SU-DHL-6 (cell line): ENCODE results near the gene USP25.

ENCODE experiments used
- H2AFZ ChIP-seq: fragments of 200-600 bp; sonication (generic); 2 replicates; pipeline ENCODE4 v1.6.1; 2014; ENCODE audit warnings: low read depth, mild to moderate bottlenecking, moderate library complexity, mixed read lengths, antibody characterized with exemption, low read length; ENCODE audit not compliant: severe bottlenecking
- H3F3A ChIP-seq: fragments of 200-600 bp; shearing (Covaris generic); 2 replicates; pipeline ENCODE4 v1.6.0; 2016; ENCODE audit warnings: antibody characterized with exemption, mild to moderate bottlenecking; ENCODE audit not compliant: insufficient read depth
- H3K27ac ChIP-seq: fragments of 200-600 bp; sonication (generic); 2 replicates; pipeline ENCODE4 v1.5.1; 2016; ENCODE audit warnings: low read depth, mild to moderate bottlenecking, low read length, moderate library complexity, mixed read lengths
- H3K27me3 ChIP-seq: fragments of 200-600 bp; sonication (generic), shearing (Covaris generic); 2 replicates; pipeline ENCODE4 v1.6.0; 2014; ENCODE audit warnings: mild to moderate bottlenecking, low read length
- H3K36me3 ChIP-seq: fragments of 200-600 bp; sonication (generic); 2 replicates; pipeline ENCODE4 v1.6.1; 2014; ENCODE audit warnings: mild to moderate bottlenecking, low read length, mixed read lengths
- H3K4me2 ChIP-seq: fragments of 300-600, 200-600 bp; shearing (Covaris generic), sonication (generic); 2 replicates; pipeline ENCODE4 v1.6.0; 2014; ENCODE audit warnings: low read length, low read depth, mild to moderate bottlenecking; ENCODE audit not compliant: poor library complexity, severe bottlenecking
- H3K4me3 ChIP-seq: fragments of 200-600 bp; sonication (generic); 2 replicates; pipeline ENCODE4 v1.5.1; 2014; ENCODE audit warnings: antibody characterized with exemption, low read length, mild to moderate bottlenecking, mixed read lengths; ENCODE audit not compliant: insufficient read depth, poor library complexity, severe bottlenecking
- H3K79me2 ChIP-seq: fragments of 200-600 bp; sonication (generic); 2 replicates; pipeline ENCODE4 v1.6.1; 2014; ENCODE audit warnings: mild to moderate bottlenecking, low read length, moderate library complexity; ENCODE audit not compliant: insufficient read depth
- H3K9ac ChIP-seq: fragments of 200-600 bp; sonication (generic); 2 replicates; pipeline ENCODE4 v1.7.0; 2014; ENCODE audit warnings: mild to moderate bottlenecking, low read length
- H3K9me2 ChIP-seq: fragments of 200-600 bp; sonication (generic); replicated peaks from 2 replicates; pipeline ENCODE4 v1.6.1; 2014; ENCODE audit warnings: low read length; ENCODE audit not compliant: insufficient read depth
- H3K9me3 ChIP-seq: fragments of 200-600 bp; sonication (generic); 2 replicates; pipeline ENCODE4 v1.6.1; 2014; ENCODE audit warnings: low read length, mixed read lengths; ENCODE audit not compliant: insufficient read depth
- H4K20me1 ChIP-seq: fragments of 200-600 bp; sonication (generic); 2 replicates; pipeline ENCODE4 v1.6.1; 2014; ENCODE audit warnings: low read depth, mild to moderate bottlenecking, antibody characterized with exemption, low read length, moderate library complexity, mixed read lengths
- EZH2phosphoT487 ChIP-seq: fragments of 200-600 bp; sonication (generic), shearing (Covaris generic); conservative IDR thresholded peaks from 2 replicates; pipeline ENCODE4 v1.6.1; 2018; ENCODE audit warnings: mild to moderate bottlenecking, antibody characterized with exemption, low read length, moderate library complexity, mixed read lengths
- TF ChIP-seq, protein P1 (sequence below): fragments of 200-600 bp; sonication (generic); IDR thresholded peaks from one replicate; pipeline ENCODE4 v1.5.1; 2017; ENCODE audit warnings: antibody characterized with exemption, mild to moderate bottlenecking, low read length, moderate library complexity; ENCODE audit not compliant: insufficient read depth, poor library complexity, severe bottlenecking

Gene USP25

DNA sequence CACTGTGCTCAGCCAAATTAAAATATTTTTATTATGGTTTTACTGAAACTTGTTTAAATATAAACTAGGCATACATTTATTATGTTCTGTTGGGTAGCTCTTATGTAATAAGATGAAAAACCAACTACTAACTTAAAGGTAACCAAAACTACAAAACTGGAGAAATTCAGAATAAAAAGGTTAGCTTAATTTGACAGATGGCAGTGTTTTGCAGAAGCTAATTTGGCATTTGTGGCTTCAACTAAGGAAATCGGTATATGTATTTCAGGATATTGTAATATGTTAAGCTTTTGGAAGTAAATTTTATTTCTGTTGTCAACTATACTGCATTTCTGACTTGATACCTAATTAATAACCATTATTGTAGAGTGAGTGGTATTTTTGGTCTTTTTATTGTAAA is 18.8 kb downstream of the USP25 start:
- H3K4me3 ChIP-seq = no peak overlapping the region
- peaks cover 91% of the 10 kb centered on the region for H3K79me2 ChIP-seq
- 0 out of 2 replicates have a peak, but pooled peaks cover 2% of the 10 kb centered on the region for H3K36me3 ChIP-seq
- no peaks in the 10 kb centered on the region for H3K27me3 ChIP-seq
- no peak overlapping the region for H3K4me2 ChIP-seq
- 0 out of 2 replicates have a peak, but pooled peaks cover 8% of the 10 kb centered on the region for H4K20me1 ChIP-seq
- no peaks in the 10 kb centered on the region for H3K9me3 ChIP-seq
- H3F3A ChIP-seq = no peaks in the 10 kb centered on the region
- TF ChIP-seq, protein P1, sequence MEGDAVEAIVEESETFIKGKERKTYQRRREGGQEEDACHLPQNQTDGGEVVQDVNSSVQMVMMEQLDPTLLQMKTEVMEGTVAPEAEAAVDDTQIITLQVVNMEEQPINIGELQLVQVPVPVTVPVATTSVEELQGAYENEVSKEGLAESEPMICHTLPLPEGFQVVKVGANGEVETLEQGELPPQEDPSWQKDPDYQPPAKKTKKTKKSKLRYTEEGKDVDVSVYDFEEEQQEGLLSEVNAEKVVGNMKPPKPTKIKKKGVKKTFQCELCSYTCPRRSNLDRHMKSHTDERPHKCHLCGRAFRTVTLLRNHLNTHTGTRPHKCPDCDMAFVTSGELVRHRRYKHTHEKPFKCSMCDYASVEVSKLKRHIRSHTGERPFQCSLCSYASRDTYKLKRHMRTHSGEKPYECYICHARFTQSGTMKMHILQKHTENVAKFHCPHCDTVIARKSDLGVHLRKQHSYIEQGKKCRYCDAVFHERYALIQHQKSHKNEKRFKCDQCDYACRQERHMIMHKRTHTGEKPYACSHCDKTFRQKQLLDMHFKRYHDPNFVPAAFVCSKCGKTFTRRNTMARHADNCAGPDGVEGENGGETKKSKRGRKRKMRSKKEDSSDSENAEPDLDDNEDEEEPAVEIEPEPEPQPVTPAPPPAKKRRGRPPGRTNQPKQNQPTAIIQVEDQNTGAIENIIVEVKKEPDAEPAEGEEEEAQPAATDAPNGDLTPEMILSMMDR = no peak
- TF ChIP-seq EZH2phosphoT487 = no peak
- no peaks in the 10 kb centered on the region for H3K9me2 ChIP-seq
- no peak overlapping the region for H2AFZ ChIP-seq
- H3K9ac ChIP-seq = no peak overlapping the region
- H3K27ac ChIP-seq = no peak overlapping the region

DNA sequence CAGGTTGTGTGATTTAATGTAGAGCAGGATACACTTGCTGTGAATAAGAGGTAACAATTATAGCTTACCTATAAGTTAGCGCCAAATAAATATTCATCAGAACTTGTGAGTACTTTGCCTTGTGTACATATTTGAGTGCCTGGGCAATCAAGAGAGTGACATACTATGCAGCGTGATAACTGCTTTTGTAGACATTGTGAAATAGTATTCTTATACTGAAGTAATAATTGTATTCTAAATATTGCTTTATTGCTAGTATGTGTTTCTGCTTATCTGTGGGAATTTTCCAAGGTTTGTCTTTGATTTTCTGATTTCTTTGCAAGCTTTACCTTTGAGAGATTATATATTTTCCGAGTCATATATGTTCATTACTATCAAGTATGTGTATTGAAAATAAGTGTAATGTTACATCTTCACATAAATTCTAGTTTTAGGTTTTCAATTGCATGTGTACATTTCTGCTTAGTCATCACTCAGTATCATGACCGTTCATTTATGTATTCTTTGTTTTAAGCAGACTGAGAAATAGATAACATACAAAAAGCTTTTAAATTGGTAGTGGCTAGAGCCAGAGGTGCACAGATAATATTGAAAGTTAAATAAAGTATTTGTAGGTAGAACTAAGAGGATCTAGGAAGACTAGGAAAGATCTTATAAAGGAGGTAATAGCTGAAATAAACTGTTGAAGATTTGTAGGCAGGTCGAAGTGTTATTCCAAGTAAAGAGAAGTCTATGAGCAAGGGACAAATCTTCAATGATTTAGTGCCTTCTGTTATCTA is 19.5 kb downstream of the USP25 start:
- H3K9ac ChIP-seq = no peak overlapping the region
- H3K4me2 ChIP-seq = no peak overlapping the region
- H2AFZ ChIP-seq = no peak overlapping the region
- H4K20me1 ChIP-seq = 0 out of 2 replicates have a peak, but pooled peaks cover 8% of the 10 kb centered on the region
- H3K36me3 ChIP-seq = 0 out of 2 replicates have a peak, but pooled peaks cover 2% of the 10 kb centered on the region
- TF ChIP-seq, protein P1 = no peak
- no peak for TF ChIP-seq EZH2phosphoT487
- no peaks in the 10 kb centered on the region for H3K9me3 ChIP-seq
- H3K4me3 ChIP-seq = no peak overlapping the region
- H3K27me3 ChIP-seq = no peaks in the 10 kb centered on the region
- H3K79me2 ChIP-seq = peaks cover 91% of the 10 kb centered on the region
- H3K27ac ChIP-seq = no peak overlapping the region
- H3K9me2 ChIP-seq = no peaks in the 10 kb centered on the region
- no peaks in the 10 kb centered on the region for H3F3A ChIP-seq

DNA sequence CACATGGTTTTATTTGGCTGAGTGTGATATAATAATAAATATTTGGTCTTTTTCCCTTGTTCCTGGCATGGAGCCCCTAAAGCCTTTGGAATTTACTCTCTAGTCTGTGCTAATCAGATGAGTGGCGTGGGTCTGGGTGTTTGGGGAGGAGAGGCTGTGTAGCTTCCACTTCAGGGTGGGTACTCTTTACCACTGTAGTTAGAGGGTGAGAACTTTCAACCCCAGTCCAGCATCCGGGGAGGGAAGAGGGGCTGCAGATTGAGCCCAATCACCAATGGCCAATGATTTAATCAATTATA is 20.0 kb downstream of the USP25 start:
- H3K9me3 ChIP-seq = no peaks in the 10 kb centered on the region
- H3K27me3 ChIP-seq = no peaks in the 10 kb centered on the region
- TF ChIP-seq, protein P1 = no peak
- no peak for TF ChIP-seq EZH2phosphoT487
- H2AFZ ChIP-seq = no peak overlapping the region
- 0 out of 2 replicates have a peak, but pooled peaks cover 2% of the 10 kb centered on the region for H3K36me3 ChIP-seq
- H3K4me2 ChIP-seq = no peak overlapping the region
- H3K9me2 ChIP-seq = no peaks in the 10 kb centered on the region
- H4K20me1 ChIP-seq = 0 out of 2 replicates have a peak, but pooled peaks cover 8% of the 10 kb centered on the region
- H3K79me2 ChIP-seq = peaks cover 91% of the 10 kb centered on the region
- H3K4me3 ChIP-seq = no peak overlapping the region
- no peaks in the 10 kb centered on the region for H3F3A ChIP-seq
- no peak overlapping the region for H3K9ac ChIP-seq
- H3K27ac ChIP-seq = no peak overlapping the region
